ENCODE measurements around the gene GNG5.
"Not testable (repeated sequence)": the region's sequence is repeated elsewhere in the genome, so short reads cannot be mapped to it uniquely, and the experiment has no call there.

GNG5 gene

GRCh38 chr1:84506002-84506728 lies at the start of gene GNG5, which contains the start of gene SPATA1:
Gene GNG5 (minus strand): TSS chr1:84506581. CDS start chr1:84506091, 490 bp downstream.
Gene SPATA1 (plus strand): TSS chr1:84506386. CDS start chr1:84516360, 9,974 bp downstream.
- DNase-seq, result peak; percentile 70

- DNase-seq, result no peak
These were observed 44.4 kb upstream of the GNG5 start for GRCh38 chr1:84550826-84551225.

- DNase-seq, result no peak
These were observed 35.3 kb upstream of the GNG5 start for GRCh38 chr1:84541679-84542078.

GRCh38 chr1:84540759-84541158 lies 34.4 kb upstream of the GNG5 start:
- no peak for DNase-seq

- DNase-seq, result no peak
These were observed 33.6 kb upstream of the GNG5 start for GRCh38 chr1:84539972-84540371.

- no peak for DNase-seq
These were observed 32.2 kb upstream of the GNG5 start for GRCh38 chr1:84538599-84538998.

GRCh38 chr1:84525779-84526178 lies 19.4 kb upstream of the GNG5 start:
- DNase-seq, result no peak

GRCh38 chr1:84524590-84524989 lies 18.2 kb upstream of the GNG5 start:
- DNase-seq, result no peak

GRCh38 chr1:84510668-84511067 lies 4.3 kb upstream of the GNG5 start:
- DNase-seq, result no peak

- no peak for DNase-seq
These were observed 3.8 kb upstream of the GNG5 start for GRCh38 chr1:84510165-84510564.

- DNase-seq, result no peak
These were observed 2.6 kb upstream of the GNG5 start for GRCh38 chr1:84509029-84509428.

GRCh38 chr1:84508510-84508909 lies 2.1 kb upstream of the GNG5 start:
- DNase-seq, result no peak

GRCh38 chr1:84507887-84508286 lies 1.5 kb upstream of the GNG5 start:
- DNase-seq, result not testable (repeated sequence)

GRCh38 chr1:84506729-84507453 lies 510 bp upstream of the GNG5 start:
- DNase-seq, result no peak

GRCh38 chr1:84505493-84506001 lies 834 bp downstream of the GNG5 start:
- DNase-seq, result peak; percentile 17

GRCh38 chr1:84504580-84505492 lies 1.5 kb downstream of the GNG5 start:
- no peak for DNase-seq

- no peak for DNase-seq
These were observed 3.5 kb downstream of the GNG5 start for GRCh38 chr1:84502927-84503326.

GRCh38 chr1:84497631-84498275 lies 8.6 kb downstream of the GNG5 start:
- DNase-seq, result no peak

- DNase-seq, result no peak
These were observed 9.9 kb downstream of the GNG5 start for GRCh38 chr1:84496498-84496897.

GRCh38 chr1:84493747-84494146 lies 12.6 kb downstream of the GNG5 start:
- no peak for DNase-seq

GRCh38 chr1:84492726-84493125 lies 13.7 kb downstream of the GNG5 start:
- no peak for DNase-seq

GRCh38 chr1:84489766-84490165 lies 16.6 kb downstream of the GNG5 start:
- no peak for DNase-seq

GRCh38 chr1:84488107-84488506 lies 18.3 kb downstream of the GNG5 start:
- DNase-seq, result no peak
